ENCODE measurements around the gene PLVAP. TPM values are rescaled to one million over a fixed set of nuclear protein-coding genes. Genes with fewer than 3 reads are reported as not detected.
A peak's percentile ranks its signal among the peaks of the same experiment; 100 is the strongest.

The PLVAP gene
- total RNA-seq, 2 experiments from 2014 or later = not detected

DNA sequence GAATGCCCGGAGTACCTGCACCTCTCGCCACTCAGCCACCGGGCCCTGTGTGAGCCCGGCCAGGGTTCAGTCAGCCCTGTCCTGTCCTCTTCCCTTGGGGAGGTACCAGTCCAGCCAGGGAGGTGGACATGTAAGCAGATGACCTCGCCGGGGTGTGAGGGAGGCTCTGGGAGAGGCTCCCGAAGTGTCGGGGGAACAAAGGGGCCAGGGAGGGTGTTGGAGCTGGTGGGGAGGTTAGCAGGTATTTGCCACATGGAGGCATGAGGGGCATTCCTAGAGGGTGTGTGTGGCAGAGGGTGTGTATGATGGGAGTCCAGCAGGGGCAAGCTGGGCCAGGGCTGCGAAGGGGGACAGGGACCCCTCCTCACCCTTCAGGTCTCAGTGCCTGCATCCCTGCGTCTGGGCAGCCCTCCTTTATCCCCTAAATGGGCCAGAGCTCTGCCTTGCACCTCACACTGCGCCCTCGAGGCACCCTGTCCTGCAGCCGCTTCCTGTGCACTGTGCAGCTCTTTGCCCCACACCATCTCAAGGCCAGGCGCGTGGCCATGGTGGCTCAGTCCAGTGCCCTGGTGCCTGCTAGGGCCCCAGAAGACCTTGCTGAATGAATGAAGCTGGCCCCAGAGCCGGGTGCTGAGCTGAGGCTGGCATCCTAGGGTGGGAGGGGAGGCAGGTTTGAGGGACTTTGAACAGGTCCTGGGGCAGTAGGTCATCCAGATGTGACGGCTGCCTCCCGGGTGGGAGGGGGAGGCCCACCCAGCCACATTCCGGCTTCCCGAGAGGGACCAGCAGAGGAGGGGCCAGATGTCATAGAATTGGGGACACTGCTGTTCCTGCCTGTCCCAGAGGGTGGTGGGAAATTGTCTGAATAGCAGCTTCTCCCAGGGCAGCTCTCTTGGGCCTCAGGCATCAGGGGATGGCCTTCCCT lies 64.7 kb downstream of the PLVAP start:
- Mint-ChIP-seq H3K9me3 (no peaks in the 10 kb centered on the region), H3K36me3 (ENCODE audit: low read depth) (peaks cover 17% of the 10 kb centered on the region), H3K27me3 (no peaks in the 10 kb centered on the region), H3K4me1 (peaks cover 40% of the 10 kb centered on the region), H3K4me3 (no peak overlapping the region), H3K27ac (no peak overlapping the region)
- POLR2A ChIA-PET = no interaction called here
- CTCF ChIA-PET = interaction anchor here (0.6 to 1.2 kb wide), 3 partner anchors 15 to 30 kb away, joined by 3 to 4 read pairs (median 3); no protein-coding TSS in a partner anchor
- no peak for DNase-seq

DNA sequence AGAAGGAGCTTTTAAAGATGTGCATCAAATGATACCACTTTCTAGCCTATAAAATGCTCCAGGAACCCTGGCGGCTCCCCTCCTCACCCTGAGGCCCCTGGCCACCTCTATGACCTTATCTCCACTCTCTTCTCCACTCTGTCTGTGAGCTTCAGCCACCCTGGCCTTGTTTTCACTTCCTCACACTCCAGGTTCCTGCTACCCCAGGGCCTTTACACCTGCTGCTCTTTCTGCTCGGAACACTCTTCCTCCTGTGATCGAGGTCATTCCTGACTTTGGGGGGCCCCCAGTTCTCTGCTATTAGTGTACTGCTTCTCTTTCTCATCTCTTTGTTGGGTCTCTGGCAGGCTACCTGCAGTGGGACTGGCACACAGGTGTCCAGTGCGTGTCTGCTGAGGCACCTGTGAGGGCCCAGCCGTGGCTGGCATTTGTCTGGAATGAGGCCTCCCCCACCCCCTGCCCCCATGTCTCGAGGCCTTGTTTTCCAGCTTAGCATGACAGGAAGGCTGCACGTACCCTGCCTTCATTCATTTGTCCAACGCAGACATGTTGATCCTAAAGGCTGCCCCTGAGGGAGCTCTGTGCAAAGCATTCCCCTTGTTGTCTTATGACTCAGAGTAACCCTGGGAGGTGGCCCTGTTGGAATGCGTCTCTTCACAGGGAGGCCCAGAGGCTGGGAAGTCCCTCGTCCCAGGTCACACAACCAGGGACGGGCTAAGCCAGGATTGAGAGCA lies 65.5 kb downstream of the PLVAP start:
- Mint-ChIP-seq H3K4me3 (peak overlapping the region; percentile 13), H3K36me3 (ENCODE audit: low read depth) (peaks cover 17% of the 10 kb centered on the region), H3K4me1 (peaks cover 39% of the 10 kb centered on the region), H3K27me3 (no peaks in the 10 kb centered on the region), H3K27ac (peak overlapping the region; percentile 71), H3K9me3 (no peaks in the 10 kb centered on the region)
- CTCF ChIA-PET = interaction anchor here (0.5 to 1.0 kb wide), 2 partner anchors 21 to 77 kb away, joined by 4 to 5 read pairs; no protein-coding TSS in a partner anchor
- POLR2A ChIA-PET = no interaction called here
- no peak for DNase-seq

DNA sequence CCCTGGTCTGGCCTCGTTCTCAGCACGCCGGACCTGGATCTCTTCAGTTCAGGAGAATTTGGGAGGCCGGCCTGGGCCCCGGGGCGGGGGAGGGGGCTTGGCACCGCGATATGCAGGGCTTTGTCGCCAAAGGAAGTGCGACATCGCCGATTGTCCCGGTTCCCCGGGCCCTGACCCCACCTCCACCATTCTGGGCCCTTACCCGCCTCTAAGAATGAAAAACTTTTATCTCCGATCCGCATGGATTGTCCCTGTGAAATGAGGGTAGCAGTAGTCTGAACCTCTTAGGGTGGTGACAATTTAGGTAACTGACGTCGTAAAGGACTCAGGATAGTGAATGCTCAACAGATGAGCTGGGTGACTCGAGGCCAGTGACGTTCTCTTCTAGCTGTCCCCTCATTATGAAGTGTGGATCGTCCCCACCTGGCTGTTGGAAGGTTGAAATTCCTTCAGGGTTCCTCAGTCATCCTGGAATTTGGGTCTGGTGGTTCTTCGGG lies 67.1 kb downstream of the PLVAP start:
- Mint-ChIP-seq H3K27me3 (no peaks in the 10 kb centered on the region), H3K27ac (peak overlapping the region; percentile 97), H3K4me1 (peaks cover 42% of the 10 kb centered on the region), H3K36me3 (ENCODE audit: low read depth) (peaks cover 9% of the 10 kb centered on the region), H3K9me3 (no peaks in the 10 kb centered on the region), H3K4me3 (peak overlapping the region; percentile 99)
- no peak for DNase-seq
- ChIA-PET POLR2A (no interaction called here), CTCF (interaction anchor here (1.6 to 1.9 kb wide), 2 partner anchors 17 to 27 kb away, joined by 6 to 7 read pairs; no protein-coding TSS in a partner anchor)

DNA sequence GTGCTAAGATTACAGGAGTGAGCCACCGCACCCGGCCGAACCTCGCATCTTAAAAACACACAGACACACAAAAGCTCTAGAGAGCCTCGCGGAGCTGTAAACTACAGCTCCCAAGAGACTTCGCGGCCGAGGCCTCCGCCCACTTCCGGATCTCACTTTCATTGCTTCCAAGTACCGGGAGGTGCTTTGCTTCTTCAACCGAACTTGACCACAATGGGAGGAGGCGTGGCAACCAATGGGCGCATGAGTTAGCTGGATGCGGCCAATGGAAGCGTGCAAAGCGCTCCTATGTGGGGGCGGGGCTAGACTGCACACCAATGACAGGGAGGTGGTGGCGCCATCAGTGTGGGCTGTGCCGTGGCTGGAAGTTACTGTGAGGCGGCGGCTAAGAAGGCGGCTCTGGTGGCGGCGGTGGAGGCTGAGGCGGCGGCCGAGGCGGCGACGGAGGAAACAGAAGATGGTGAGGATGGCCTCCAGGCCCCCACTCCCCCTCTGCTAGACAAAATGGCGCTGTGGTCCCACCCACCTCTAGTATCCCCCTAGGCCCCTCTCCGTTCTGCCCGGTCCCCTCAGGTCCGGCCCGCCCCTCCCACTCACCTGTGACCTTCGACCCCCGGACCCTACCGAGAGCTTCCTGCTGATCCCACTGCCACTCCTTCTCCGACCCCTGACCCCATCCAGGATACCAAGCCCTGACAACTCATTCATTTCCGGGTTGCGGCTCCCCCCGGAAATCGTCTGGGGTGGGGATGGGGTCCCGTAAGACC lies 67.8 kb downstream of the PLVAP start, which contains the start of gene DDA1:
Gene DDA1 (plus strand): TSS at position 366 of the 767 bp plus-strand sequence. CDS start 92 bp downstream, at position 458.
- CTCF ChIA-PET = interaction anchor here (0.5 to 1.9 kb wide), 11 partner anchors 13 to 855 kb away, joined by 3 to 7 read pairs (median 4); partner anchors contain the start of genes ANO8 and USE1
- Mint-ChIP-seq H3K27me3 (no peaks in the 10 kb centered on the region), H3K4me1 (peaks cover 49% of the 10 kb centered on the region), H3K4me3 (peak within 1 kb of the TSS; percentile 99), H3K27ac (peak within 1 kb of the TSS; percentile 97), H3K36me3 (ENCODE audit: low read depth) (peaks cover 9% of the 10 kb centered on the region), H3K9me3 (no peaks in the 10 kb centered on the region)
- DNase-seq = peak; percentile 100
- POLR2A ChIA-PET = interaction anchor here (1.0 kb wide), 1 partner anchor 8 kb away, joined by 3 read pairs; no protein-coding TSS in a partner anchor

DNA sequence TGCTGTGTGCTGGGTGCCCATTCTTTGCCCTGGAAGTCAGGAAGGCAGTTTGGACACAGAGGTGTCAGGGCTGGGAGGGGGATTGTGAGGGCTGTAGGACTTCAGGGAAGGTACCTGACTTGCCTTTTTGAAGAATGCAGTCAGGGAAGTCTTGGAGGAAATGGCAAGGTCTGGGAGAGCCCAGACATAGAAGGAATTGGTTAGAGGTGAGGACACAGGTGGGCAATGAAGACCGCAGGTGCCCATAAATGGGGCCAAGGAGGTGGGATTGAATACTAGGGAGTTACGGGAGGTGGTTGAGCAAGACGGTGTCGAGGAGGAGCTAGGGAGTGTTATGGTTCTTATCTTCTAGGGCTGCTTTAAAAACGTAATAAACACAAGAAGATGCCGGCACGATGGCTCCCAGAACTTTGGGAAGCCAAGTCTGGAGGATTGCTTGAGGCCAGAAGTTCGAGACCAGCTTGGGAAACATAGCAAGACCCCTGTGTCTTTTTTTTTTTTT lies 69.2 kb downstream of the PLVAP start:
- Mint-ChIP-seq H3K4me1 (peaks cover 56% of the 10 kb centered on the region), H3K27me3 (no peaks in the 10 kb centered on the region)

DNA sequence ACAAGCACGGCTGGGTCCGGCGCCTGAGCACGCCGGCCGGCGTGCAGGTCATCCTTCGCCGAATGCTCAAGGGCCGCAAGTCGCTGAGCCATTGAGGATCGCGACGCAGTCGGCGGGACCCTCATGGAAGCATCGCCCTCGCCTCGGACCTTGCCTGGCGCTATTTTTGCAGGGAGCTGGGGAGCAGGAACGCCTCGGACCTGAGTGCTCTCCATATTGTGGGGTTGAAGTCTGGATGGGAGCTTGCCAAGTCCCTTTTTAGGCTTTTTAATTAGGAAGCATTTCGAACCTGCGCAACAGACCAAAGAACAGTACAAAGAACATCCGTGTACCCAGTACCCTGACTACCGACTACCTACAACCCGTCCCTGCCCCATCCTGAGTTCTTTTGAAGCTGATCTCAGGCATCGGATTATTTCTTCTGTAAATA lies 70.8 kb downstream of the PLVAP start:
- no peak for DNase-seq
- ChIA-PET CTCF (interaction anchor here (0.6 to 1.7 kb wide), 6 partner anchors 9 to 914 kb away, joined by 3 to 5 read pairs (median 4); partner anchors contain the start of gene ANKLE1), POLR2A (no interaction called here)
- Mint-ChIP-seq H3K9me3 (no peaks in the 10 kb centered on the region), H3K27ac (peak overlapping the region; percentile 94), H3K4me1 (peaks cover 57% of the 10 kb centered on the region), H3K27me3 (no peaks in the 10 kb centered on the region), H3K36me3 (ENCODE audit: low read depth) (peaks cover 2% of the 10 kb centered on the region), H3K4me3 (peak overlapping the region; percentile 91)

More for the DNA sequence above, 69.2 kb downstream of the PLVAP start:
- H3K4me3 Mint-ChIP-seq = peak overlapping the region; percentile 8
- peaks cover 6% of the 10 kb centered on the region for H3K36me3 Mint-ChIP-seq (ENCODE audit: low read depth)
- no peak overlapping the region for H3K27ac Mint-ChIP-seq
- CTCF ChIA-PET = no interaction called here
- H3K9me3 Mint-ChIP-seq = no peaks in the 10 kb centered on the region
- no peak for DNase-seq
- POLR2A ChIA-PET = no interaction called here

DNA sequence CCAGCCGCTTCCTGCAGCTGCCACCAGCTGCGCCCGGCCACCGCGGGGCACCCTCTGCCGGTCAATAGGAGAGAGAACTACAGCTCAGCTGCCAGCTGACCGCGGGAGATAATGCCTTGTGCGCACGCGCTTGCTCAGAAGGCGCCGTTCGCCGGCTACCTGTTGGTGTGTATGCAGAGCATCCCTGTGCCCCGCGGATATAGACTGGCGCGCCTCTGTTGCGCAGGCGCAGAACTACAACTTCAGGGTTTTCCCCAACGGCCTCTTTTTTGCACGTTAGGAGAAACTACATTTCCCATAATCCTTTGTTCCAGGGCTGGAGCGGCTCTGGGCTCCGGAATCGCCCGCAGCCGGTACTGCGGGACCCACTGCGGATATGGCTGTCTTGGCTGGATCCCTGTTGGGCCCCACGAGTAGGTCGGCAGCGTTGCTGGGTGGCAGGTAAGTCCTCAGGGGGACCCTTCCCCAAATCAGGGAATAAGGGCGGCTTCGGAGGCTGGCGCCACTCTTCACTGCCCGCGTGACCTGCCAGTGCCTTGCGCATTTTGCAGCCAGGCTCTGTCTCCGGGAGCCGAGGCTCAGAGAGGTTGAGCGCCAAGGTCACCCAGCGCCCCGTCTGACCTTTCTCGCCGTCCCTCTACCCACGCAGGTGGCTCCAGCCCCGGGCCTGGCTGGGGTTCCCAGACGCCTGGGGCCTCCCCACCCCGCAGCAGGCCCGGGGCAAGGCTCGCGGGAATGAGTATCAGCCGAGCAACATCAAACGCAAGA lies 71.4 kb downstream of the PLVAP start, which contains the start of gene MRPL34:
Gene MRPL34 (plus strand): TSS at position 356 of the 768 bp plus-strand sequence. CDS start 21 bp downstream, at position 377.
- Mint-ChIP-seq H3K4me3 (peak within 1 kb of the TSS; percentile 91), H3K27ac (peak within 1 kb of the TSS; percentile 94), H3K36me3 (ENCODE audit: low read depth) (peaks cover 4% of the 10 kb centered on the region), H3K9me3 (no peaks in the 10 kb centered on the region), H3K4me1 (peaks cover 54% of the 10 kb centered on the region), H3K27me3 (no peaks in the 10 kb centered on the region)
- ChIA-PET POLR2A (no interaction called here), CTCF (interaction anchor here (0.6 to 3.1 kb wide), 15 partner anchors 9 to 629 kb away, joined by 3 to 19 read pairs (median 4); partner anchors contain the start of genes ANKLE1, BABAM1, BST2 and MVB12A)
- DNase-seq = peak; percentile 97

GRCh38 chr19:17305216-17305516 lies 72.0 kb downstream of the PLVAP start:
- DNase-seq = no peak
- Mint-ChIP-seq H3K27ac (peak overlapping the region; percentile 94), H3K9me3 (no peaks in the 10 kb centered on the region), H3K4me1 (peaks cover 49% of the 10 kb centered on the region), H3K27me3 (no peaks in the 10 kb centered on the region), H3K36me3 (ENCODE audit: low read depth) (peaks cover 4% of the 10 kb centered on the region), H3K4me3 (peak overlapping the region; percentile 91)
- CTCF ChIA-PET = interaction anchor here (0.6 to 3.1 kb wide), 13 partner anchors 11 to 629 kb away, joined by 3 to 19 read pairs (median 4); partner anchors contain the start of genes ANKLE1, BABAM1, BST2 and MVB12A
- POLR2A ChIA-PET = interaction anchor here (0.6 kb wide), 1 partner anchor 116 kb away, joined by 5 read pairs; no protein-coding TSS in a partner anchor

- peaks cover 47% of the 10 kb centered on the region for H3K4me1 Mint-ChIP-seq
- no peak for DNase-seq
Measured at GRCh38 chr19:17304386-17305215, 72.5 kb downstream of the PLVAP start.

DNA sequence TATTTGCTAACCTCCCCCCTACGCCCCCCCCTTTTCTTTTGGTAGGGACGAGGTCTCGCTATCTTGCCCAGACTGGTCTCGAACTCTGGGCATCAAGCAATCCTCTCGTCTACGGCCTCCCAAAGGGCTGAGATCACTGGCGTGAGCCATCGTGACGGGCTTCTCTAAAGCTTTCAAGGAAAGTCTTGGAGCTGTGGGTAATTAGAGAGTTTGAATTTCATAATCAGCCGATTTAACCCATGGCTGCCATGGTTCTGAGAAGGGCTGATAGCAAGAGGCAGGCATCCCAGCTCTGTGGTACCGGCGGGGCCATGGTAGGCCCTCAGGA lies 73.2 kb downstream of the PLVAP start:
- Mint-ChIP-seq H3K27me3 (no peaks in the 10 kb centered on the region), H3K4me1 (peaks cover 42% of the 10 kb centered on the region), H3K36me3 (ENCODE audit: low read depth) (peaks cover 3% of the 10 kb centered on the region), H3K4me3 (peak overlapping the region; percentile 68), H3K27ac (no peak overlapping the region), H3K9me3 (no peaks in the 10 kb centered on the region)
- DNase-seq = no peak
- ChIA-PET CTCF (interaction anchor here (0.5 to 3.1 kb wide), 8 partner anchors 9 to 125 kb away, joined by 3 to 19 read pairs (median 4); partner anchors contain the start of genes ANKLE1 and USE1), POLR2A (interaction anchor here (0.6 to 0.7 kb wide), 2 partner anchors 37 to 546 kb away, joined by 3 to 10 read pairs; partner anchors contain the start of gene BABAM1)

More at GRCh38 chr19:17304386-17305215, 72.5 kb downstream of the PLVAP start:
- Mint-ChIP-seq H3K9me3 (no peaks in the 10 kb centered on the region), H3K27me3 (no peaks in the 10 kb centered on the region), H3K4me3 (peak overlapping the region; percentile 91), H3K27ac (peak overlapping the region; percentile 94), H3K36me3 (ENCODE audit: low read depth) (peaks cover 4% of the 10 kb centered on the region)
- POLR2A ChIA-PET = interaction anchor here (0.6 to 0.7 kb wide), 3 partner anchors 37 to 545 kb away, joined by 3 to 10 read pairs (median 5); partner anchors contain the start of gene BABAM1
- CTCF ChIA-PET = interaction anchor here (0.5 to 3.1 kb wide), 17 partner anchors 10 to 628 kb away, joined by 3 to 19 read pairs (median 4); partner anchors contain the start of genes ANKLE1, BABAM1, BST2 and MVB12A

Measured in activated CD4-positive, alpha-beta T cell treated with anti-CD3 and anti-CD28 coated beads, Interleukin-2, amount 10 ng/mL, durations not matched to agents 7 days and 5 days (primary cell).